H9 (cell line): ENCODE measurements around the gene TPRG1. TPM values are rescaled to one million over a fixed set of nuclear protein-coding genes. Genes with fewer than 3 reads are reported as not detected.

Experiments
- DNase-seq: peaks from one replicate; pipeline ENCODE4 v3.0.0-alpha.2; 2017
- H2AFZ ChIP-seq: one replicate; pipeline ENCODE4 v1.6.1; 2013; ENCODE audit warnings: mild to moderate bottlenecking, low read length, control low read depth, moderate library complexity
- H2AK5ac ChIP-seq: 2 replicates; pipeline ENCODE4 v1.6.1; 2013; ENCODE audit warnings: low read length, control low read depth, mixed read lengths; ENCODE audit not compliant: insufficient read length
- H2BK120ac ChIP-seq: one replicate; pipeline ENCODE4 v1.6.1; 2013; ENCODE audit warnings: low read depth, mild to moderate bottlenecking, low read length, control low read depth, inconsistent platforms; ENCODE audit not compliant: poor library complexity, severe bottlenecking
- H2BK12ac ChIP-seq: 2 replicates; pipeline ENCODE4 v1.6.1; 2013; ENCODE audit warnings: low read length, control low read depth, mixed read lengths, low read depth; ENCODE audit not compliant: insufficient read length
- H2BK15ac ChIP-seq: 2 replicates; pipeline ENCODE4 v1.6.1; 2013; ENCODE audit warnings: low read depth, low read length, control low read depth
- H2BK20ac ChIP-seq: one replicate; pipeline ENCODE4 v1.6.1; 2013; ENCODE audit warnings: low read depth, mild to moderate bottlenecking, low read length, control low read depth, inconsistent platforms; ENCODE audit not compliant: poor library complexity, severe bottlenecking
- H2BK5ac ChIP-seq: 2 replicates; pipeline ENCODE4 v1.6.1; 2013; ENCODE audit warnings: low read length, control low read depth, mixed read lengths; ENCODE audit not compliant: insufficient read length
- H3K14ac ChIP-seq: 2 replicates; pipeline ENCODE4 v1.6.1; 2013; ENCODE audit warnings: low read length, control low read depth; ENCODE audit not compliant: insufficient read depth
- H3K18ac ChIP-seq: 2 replicates; pipeline ENCODE4 v1.6.1; 2013; ENCODE audit warnings: low read depth, mild to moderate bottlenecking, mixed read lengths, low read length, control low read depth; ENCODE audit not compliant: insufficient read length
- H3K23ac ChIP-seq: 2 replicates; pipeline ENCODE4 v1.6.1; 2013; ENCODE audit warnings: low read length, control low read depth, mixed read lengths, low read depth; ENCODE audit not compliant: insufficient read length
- H3K23me2 ChIP-seq: 2 replicates; pipeline ENCODE4 v1.6.1; 2013; ENCODE audit warnings: low read depth, mild to moderate bottlenecking, mixed read lengths, low read length, control low read depth; ENCODE audit not compliant: insufficient read length, poor library complexity, severe bottlenecking
- H3K27ac ChIP-seq: 2 replicates; pipeline ENCODE4 v1.5.1; 2013; ENCODE audit warnings: low read length, control low read depth, mixed read lengths, low read depth; ENCODE audit not compliant: insufficient read length
- H3K27me3 ChIP-seq: 2 replicates; pipeline ENCODE4 v1.6.1; 2013; ENCODE audit warnings: low read length, control low read depth, inconsistent platforms; ENCODE audit not compliant: insufficient read depth
- H3K4ac ChIP-seq: 2 replicates; pipeline ENCODE4 v1.6.1; 2013; ENCODE audit warnings: low read depth, mild to moderate bottlenecking, control low read depth, inconsistent platforms, low read length, moderate library complexity
- H3K4me1 ChIP-seq: 2 replicates; pipeline ENCODE4 v1.6.1; 2013; ENCODE audit warnings: low read length, control low read depth, inconsistent platforms; ENCODE audit not compliant: insufficient read depth
- H3K4me2 ChIP-seq: 2 replicates; pipeline ENCODE4 v1.6.1; 2013; ENCODE audit warnings: low read length, control low read depth, mixed read lengths; ENCODE audit not compliant: insufficient read length, insufficient read depth
- H3K56ac ChIP-seq: 2 replicates; pipeline ENCODE4 v1.6.1; 2013; ENCODE audit warnings: low read depth, mild to moderate bottlenecking, mixed read lengths, low read length, control low read depth; ENCODE audit not compliant: insufficient read length
- H3K79me1 ChIP-seq: 2 replicates; pipeline ENCODE4 v1.6.1; 2013; ENCODE audit warnings: low read depth, mild to moderate bottlenecking, moderate library complexity, low read length, control low read depth, inconsistent platforms; ENCODE audit not compliant: insufficient read depth, poor library complexity, severe bottlenecking
- H3K79me2 ChIP-seq: 2 replicates; pipeline ENCODE4 v1.6.1; 2013; ENCODE audit warnings: low read length, control low read depth, inconsistent platforms; ENCODE audit not compliant: insufficient read depth
- H3K9ac ChIP-seq: 2 replicates; pipeline ENCODE4 v1.6.1; 2013; ENCODE audit warnings: low read length, control low read depth, mixed read lengths; ENCODE audit not compliant: insufficient read length; ENCODE audit errors: extremely low read depth
- H3K9me3 ChIP-seq: one replicate; pipeline ENCODE4 v1.6.1; 2013; ENCODE audit warnings: low read depth, low read length, inconsistent platforms; ENCODE audit not compliant: control insufficient read depth
- H3T11ph ChIP-seq: one replicate; pipeline ENCODE4 v1.6.1; 2013; ENCODE audit warnings: mild to moderate bottlenecking, low read length, control low read depth, inconsistent platforms
- H4K20me1 ChIP-seq: one replicate; pipeline ENCODE4 v1.6.1; 2013; ENCODE audit not compliant: control insufficient read depth, insufficient read length, insufficient read depth
- H4K5ac ChIP-seq: 2 replicates; pipeline ENCODE4 v1.6.1; 2013; ENCODE audit warnings: low read depth, mild to moderate bottlenecking, mixed read lengths, low read length, control low read depth; ENCODE audit not compliant: insufficient read length
- H4K8ac ChIP-seq: replicated peaks from 2 replicates; pipeline ENCODE4 v1.6.1; 2013; ENCODE audit warnings: low read length, control low read depth, mixed read lengths, low read depth; ENCODE audit not compliant: insufficient read length
- H4K91ac ChIP-seq: 2 replicates; pipeline ENCODE4 v1.6.1; 2013; ENCODE audit warnings: low read depth, mild to moderate bottlenecking, moderate library complexity, mixed read lengths, low read length, control low read depth; ENCODE audit not compliant: insufficient read length
- H3K27ac Mint-ChIP-seq, 3 experiments: 2 replicates in 2 of 3; 3 replicates in 1 of 3; pipeline ENCODE4 v1.8.0; 2020 to 2021; ENCODE audit warnings: mixed read lengths in 3 of 3, mild to moderate bottlenecking in 1 of 3, moderate library complexity in 1 of 3
- H3K27me3 Mint-ChIP-seq: 2 replicates; pipeline ENCODE4 v1.8.0; 2021; ENCODE audit warnings: low read depth, mild to moderate bottlenecking, moderate library complexity, mixed read lengths
- H3K36me3 Mint-ChIP-seq, 3 experiments: 2 replicates in 2 of 3; 3 replicates in 1 of 3; pipeline ENCODE4 v1.8.0; 2020 to 2021; ENCODE audit warnings: low read depth in 3 of 3, mixed read lengths in 3 of 3; ENCODE audit not compliant: insufficient read depth in 1 of 3
- H3K4me1 Mint-ChIP-seq, 2 experiments: 2 replicates each; pipeline ENCODE4 v1.8.0; 2020; ENCODE audit warnings: mixed read lengths in 2 of 2
- H3K4me3 Mint-ChIP-seq, 2 experiments: 2 replicates in 1 of 2; 3 replicates in 1 of 2; pipeline ENCODE4 v1.8.0; 2020 to 2021; ENCODE audit warnings: mild to moderate bottlenecking in 2 of 2, mixed read lengths in 2 of 2, moderate library complexity in 1 of 2
- H3K9me3 Mint-ChIP-seq, 2 experiments: 2 replicates in 1 of 2; 3 replicates in 1 of 2; pipeline ENCODE4 v1.8.0; 2020; ENCODE audit warnings: mild to moderate bottlenecking in 2 of 2, mixed read lengths in 2 of 2, moderate library complexity in 1 of 2
- CTCF ChIP-seq: fragments of 200-600 bp; sonication (generic); conservative IDR thresholded peaks from 3 replicates; pipeline ENCODE4 v1.8.0; 2021; ENCODE audit warnings: antibody characterized with exemption, mild to moderate bottlenecking
- WGBS: extraction: QIAGEN DNeasy Blood & Tissue Kit; methylation state at CpG from one replicate; pipeline ENCODE4 v1.1.7; 2013; ENCODE audit warnings: missing lambda C conversion rate, low lambda C conversion rate, mixed read lengths; ENCODE audit not compliant: insufficient read length; ENCODE audit errors: extremely low coverage; 5-methylcytosine and 5-hydroxymethylcytosine counted together
- total RNA-seq: library from RNA; stranded (reverse); gene quantifications from 2 replicates; pipeline ENCODE4 v1.2.1, GENCODE V29; 2021

The TPRG1 gene
- total RNA-seq, 1 experiment from 2014 or later = 0.66 TPM

GRCh38 chr3:189258261-189258660 is 86.5 kb downstream of the TPRG1 start:
- Histone ChIP-seq H3K56ac (no peak overlapping the region), H2BK5ac (no peak overlapping the region), H2BK120ac (no peak overlapping the region), H3K18ac (no peak overlapping the region), H2AFZ (no peak overlapping the region), H2BK20ac (no peak overlapping the region), H3K9ac (no peak overlapping the region), H3K23ac (no peak overlapping the region), H2BK15ac (no peak overlapping the region), H2BK12ac (no peak overlapping the region), H4K5ac (no peak overlapping the region), H4K91ac (no peak overlapping the region), H3K4me1 (no peaks in the 10 kb centered on the region), H3T11ph (no peak overlapping the region), H3K27me3 (no peaks in the 10 kb centered on the region), H4K20me1 (no peaks in the 10 kb centered on the region), H3K23me2 (no peaks in the 10 kb centered on the region), H3K79me1 (no peaks in the 10 kb centered on the region), H2AK5ac (no peak overlapping the region), H3K14ac (no peak overlapping the region), H3K9me3 (no peaks in the 10 kb centered on the region), H3K27ac (no peak overlapping the region), H3K4me2 (no peak overlapping the region), H3K79me2 (no peaks in the 10 kb centered on the region), H3K4ac (no peak overlapping the region), H4K8ac (no peak overlapping the region)
- Mint-ChIP-seq H3K4me3 (no peak overlapping the region), H3K9me3 (peaks cover 6 to 7% of the 10 kb centered on the region in 2 experiments; a peak in 4 of 5 replicates), H3K4me1 (no peaks in the 10 kb centered on the region), H3K36me3 (peaks cover 0 to 6% (median 1%) of the 10 kb centered on the region in 3 experiments; a peak in 2 of 7 replicates), H3K27ac (no peak overlapping the region), H3K27me3 (no peaks in the 10 kb centered on the region; the same call in 1 of the 2 replicates)
- TF ChIP-seq CTCF = peak; percentile 43; the same call in 2 of the 3 replicates
- WGBS = no CpG with 5 or more reads among the region's 3 CpGs
- DNase-seq = peak; percentile 52
